GM19238 (cell line): ENCODE measurements around the gene POLK.
"Not testable (repeated sequence)": the region's sequence is repeated elsewhere in the genome, so short reads cannot be mapped to it uniquely, and the experiment has no call there.

Source experiments
- DNase-seq: peaks from one replicate; pipeline ENCODE4 v3.0.0; 2011; ENCODE audit warnings: low spot score; ENCODE audit not compliant: insufficient read length

POLK gene

GRCh38 chr5:75511435-75512382 is at the start of gene POLK, which contains the start of gene CERT1:
Gene POLK (plus strand): TSS chr5:75511891.
Gene CERT1 (minus strand): TSS chr5:75511629. CDS start chr5:75511207, 422 bp downstream.
- peak; percentile 80 for DNase-seq

- DNase-seq, result no peak
Observed at GRCh38 chr5:75463726-75464125, 48.0 kb upstream of the POLK start.

GRCh38 chr5:75465480-75465879 is 46.2 kb upstream of the POLK start:
- no peak for DNase-seq

DNA sequence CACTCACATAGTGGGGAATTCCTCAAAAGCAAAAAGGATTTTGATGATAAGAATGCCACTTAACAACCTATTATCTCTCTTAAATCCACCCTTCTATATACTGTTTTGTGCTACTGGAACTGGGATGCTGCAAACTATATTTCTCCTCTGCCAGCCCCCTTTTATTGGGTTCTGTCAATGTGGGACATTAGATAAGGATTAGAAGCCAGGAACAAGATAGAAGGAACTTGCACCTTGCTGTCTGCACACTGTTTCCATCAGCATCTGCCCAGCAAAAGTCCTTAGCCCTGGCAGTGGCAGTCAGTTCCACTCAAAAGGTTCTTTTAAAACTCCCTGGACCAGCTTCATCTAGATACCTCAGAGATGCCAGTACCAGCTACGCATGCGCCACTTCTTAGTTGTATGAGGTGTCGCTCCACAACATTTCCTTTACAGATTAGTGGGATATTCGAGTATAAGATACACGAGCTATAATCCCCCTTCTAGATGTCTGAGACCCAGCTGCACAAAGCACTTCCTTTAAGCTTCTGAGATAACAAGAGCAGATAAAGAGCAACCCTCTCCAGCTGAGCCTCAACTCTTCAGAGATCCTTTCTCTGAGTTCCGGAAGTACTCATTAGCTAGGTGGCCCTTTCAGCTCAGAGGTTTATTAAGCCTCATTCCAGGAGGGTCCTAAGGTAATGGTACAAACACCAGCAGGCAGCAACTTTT is 45.5 kb upstream of the POLK start:
- no peak for DNase-seq

DNA sequence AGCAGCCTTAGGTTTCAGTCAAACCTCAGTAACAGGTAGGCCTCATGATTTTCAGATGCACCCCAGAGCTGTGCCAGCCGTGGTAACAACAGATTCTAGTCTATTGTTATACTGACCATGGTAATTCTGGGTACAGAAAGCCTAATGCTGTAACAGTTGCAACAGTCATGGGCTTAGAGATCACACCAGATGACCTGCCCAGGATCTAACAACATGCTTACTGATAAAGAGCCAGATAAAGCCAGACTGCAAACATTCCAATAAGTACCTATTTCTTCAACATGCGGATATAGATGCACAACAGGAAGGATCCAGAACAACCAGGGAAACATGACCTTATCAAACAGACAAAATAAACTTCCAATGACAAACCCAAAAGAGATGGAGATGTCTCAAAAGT is 43.1 kb upstream of the POLK start:
- no peak for DNase-seq

DNA sequence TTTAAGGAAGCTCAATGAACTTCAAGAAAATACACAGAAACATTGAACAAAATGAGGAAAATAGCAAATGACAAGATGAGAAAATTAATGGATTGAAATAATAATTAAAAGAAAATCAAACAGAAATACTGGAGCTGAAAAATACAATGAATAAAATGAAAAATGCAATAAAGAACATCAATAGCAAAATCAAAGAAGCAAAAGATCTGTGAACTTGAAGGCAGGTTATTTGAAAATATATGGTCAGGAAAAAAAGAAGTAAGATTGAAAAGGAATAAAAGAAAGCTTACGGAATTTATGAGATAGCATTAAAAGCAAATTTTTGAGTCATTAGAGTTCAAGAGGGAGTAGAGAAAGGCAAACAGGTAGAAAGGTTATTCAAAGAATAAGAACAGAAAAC is 42.7 kb upstream of the POLK start:
- DNase-seq, result no peak

- no peak for DNase-seq
Observed at GRCh38 chr5:75471193-75471592, 40.5 kb upstream of the POLK start.

GRCh38 chr5:75472973-75473372 is 38.7 kb upstream of the POLK start:
- no peak for DNase-seq

GRCh38 chr5:75473463-75473862 is 38.2 kb upstream of the POLK start:
- DNase-seq, result no peak

- no peak for DNase-seq
Observed at GRCh38 chr5:75475364-75475763, 36.3 kb upstream of the POLK start.

DNA sequence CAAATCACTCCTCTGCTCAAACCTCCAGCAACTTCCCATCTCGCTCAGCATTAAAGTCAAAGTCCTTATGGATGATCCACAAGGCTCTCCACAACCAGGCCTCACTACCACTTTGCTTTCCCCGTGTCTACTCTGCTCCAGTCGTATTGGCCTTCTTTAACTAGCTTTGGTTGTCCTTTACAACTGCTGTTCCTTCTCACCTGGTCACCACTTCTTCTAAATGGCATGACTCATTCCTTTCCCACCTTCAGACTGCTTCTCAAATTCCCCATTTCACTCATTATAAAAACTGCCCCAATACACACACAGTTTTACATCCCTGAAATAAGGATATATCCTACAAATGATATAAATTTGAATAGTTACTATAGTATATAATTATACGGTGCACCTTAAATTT is 30.7 kb upstream of the POLK start:
- no peak for DNase-seq

GRCh38 chr5:75482482-75482881 is 29.2 kb upstream of the POLK start:
- DNase-seq, result no peak

- no peak for DNase-seq
Observed at GRCh38 chr5:75484605-75485004, 27.1 kb upstream of the POLK start.

GRCh38 chr5:75489847-75490246 is 21.8 kb upstream of the POLK start:
- not testable (repeated sequence) for DNase-seq

DNA sequence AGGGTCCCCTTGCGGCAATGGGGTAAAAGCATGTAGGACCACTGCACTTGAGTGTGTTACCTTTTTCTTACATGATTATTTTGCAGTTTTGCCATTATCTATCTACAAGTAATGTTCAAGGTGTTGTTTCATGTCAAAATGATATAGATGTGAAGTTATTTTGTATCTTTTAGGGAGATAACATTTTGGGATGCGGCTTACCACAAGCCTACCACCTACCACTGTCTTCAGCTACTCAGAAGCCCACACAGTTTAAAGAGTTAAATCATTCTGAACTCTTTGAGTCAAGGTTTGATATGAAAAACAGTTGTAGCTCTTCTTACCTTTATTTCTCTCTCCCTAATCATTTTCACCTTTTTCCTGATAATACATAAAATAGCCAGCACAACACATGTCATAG is 20.1 kb upstream of the POLK start:
- no peak for DNase-seq

- DNase-seq, result no peak
Observed at GRCh38 chr5:75496026-75496425, 15.7 kb upstream of the POLK start.

- DNase-seq, result no peak
Observed at GRCh38 chr5:75498208-75498777, 13.4 kb upstream of the POLK start.

DNA sequence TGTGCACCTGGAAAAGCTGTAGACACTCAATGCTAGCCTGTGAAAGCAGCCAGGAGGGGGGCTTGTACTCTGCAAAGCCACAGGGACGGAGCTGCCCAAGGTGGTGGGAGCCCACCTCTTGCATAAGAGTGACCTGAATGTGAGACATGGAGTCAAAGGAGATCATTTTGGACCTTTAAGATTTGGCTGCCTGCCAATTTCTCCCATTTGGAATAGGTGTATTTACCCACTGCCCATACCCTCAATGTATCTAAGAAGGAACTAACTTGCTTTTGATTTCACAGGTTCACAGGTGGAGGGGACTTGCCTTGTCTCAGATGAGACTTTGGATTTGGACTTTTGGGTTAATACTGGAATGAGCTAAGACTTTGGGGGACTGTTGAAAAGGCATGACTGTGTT is 12.8 kb upstream of the POLK start:
- DNase-seq, result not testable (repeated sequence)

DNA sequence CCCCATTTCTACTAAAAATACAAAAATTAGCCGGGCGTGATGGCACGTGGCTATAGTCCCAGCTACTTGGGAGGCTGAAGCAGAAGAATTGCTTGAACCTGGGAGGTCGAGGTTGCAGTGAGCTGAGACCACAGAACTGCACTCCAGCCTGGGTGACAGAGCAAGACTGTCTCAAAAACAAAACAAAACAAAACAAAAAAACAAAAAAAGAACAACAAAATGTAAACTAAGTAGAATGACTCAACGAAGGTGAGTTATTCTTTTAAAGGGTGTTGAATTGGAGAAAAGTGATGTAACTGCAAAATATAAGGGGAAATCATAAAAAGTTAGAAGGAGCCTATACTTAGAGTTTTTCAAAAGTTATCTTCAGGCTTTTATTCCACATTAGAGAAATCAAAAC is 6.6 kb upstream of the POLK start:
- not testable (repeated sequence) for DNase-seq

DNA sequence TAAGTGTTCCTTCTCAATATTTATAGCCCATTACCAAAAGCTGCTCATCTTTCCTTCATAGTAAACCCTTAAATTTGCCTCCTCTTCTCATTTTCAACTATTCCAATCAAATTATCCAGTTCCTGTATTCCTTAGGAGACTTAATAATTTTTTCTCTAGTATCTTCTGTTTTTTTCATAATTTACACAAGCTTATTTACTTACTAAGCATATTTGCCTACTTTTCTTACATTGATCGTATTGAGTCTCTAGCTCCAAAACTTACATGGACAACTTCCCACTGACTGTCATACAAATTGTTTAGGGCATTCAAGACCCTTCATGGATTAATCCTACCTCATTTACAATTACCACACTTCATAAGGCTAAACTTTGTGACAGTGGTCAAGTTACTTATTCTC is 3.9 kb upstream of the POLK start:
- no peak for DNase-seq

DNA sequence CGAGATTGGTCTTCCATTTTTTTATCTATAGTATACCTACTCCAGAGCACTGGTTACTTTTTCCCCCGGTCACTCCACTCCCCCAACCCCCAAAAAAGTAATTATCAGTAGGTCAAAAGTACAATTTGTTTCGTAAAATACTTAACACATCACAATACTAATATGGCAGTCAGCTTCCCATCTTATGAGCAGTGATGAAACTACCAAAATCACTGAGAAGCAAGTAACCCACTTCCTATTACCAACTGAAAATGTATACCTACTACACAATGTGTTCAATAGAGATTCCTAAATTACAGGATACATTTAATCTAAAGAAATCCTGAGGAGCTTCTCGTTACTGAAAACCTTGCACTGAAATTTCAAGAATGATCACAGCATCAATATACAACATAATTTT is 2.1 kb upstream of the POLK start:
- no peak for DNase-seq

- DNase-seq, result no peak
Observed at GRCh38 chr5:75509956-75510355, 1.7 kb upstream of the POLK start.
